Measurements from ENCODE around the gene GRHPR.
A peak's percentile ranks its signal among the peaks of the same experiment; 100 is the strongest.

The GRHPR gene

DNA sequence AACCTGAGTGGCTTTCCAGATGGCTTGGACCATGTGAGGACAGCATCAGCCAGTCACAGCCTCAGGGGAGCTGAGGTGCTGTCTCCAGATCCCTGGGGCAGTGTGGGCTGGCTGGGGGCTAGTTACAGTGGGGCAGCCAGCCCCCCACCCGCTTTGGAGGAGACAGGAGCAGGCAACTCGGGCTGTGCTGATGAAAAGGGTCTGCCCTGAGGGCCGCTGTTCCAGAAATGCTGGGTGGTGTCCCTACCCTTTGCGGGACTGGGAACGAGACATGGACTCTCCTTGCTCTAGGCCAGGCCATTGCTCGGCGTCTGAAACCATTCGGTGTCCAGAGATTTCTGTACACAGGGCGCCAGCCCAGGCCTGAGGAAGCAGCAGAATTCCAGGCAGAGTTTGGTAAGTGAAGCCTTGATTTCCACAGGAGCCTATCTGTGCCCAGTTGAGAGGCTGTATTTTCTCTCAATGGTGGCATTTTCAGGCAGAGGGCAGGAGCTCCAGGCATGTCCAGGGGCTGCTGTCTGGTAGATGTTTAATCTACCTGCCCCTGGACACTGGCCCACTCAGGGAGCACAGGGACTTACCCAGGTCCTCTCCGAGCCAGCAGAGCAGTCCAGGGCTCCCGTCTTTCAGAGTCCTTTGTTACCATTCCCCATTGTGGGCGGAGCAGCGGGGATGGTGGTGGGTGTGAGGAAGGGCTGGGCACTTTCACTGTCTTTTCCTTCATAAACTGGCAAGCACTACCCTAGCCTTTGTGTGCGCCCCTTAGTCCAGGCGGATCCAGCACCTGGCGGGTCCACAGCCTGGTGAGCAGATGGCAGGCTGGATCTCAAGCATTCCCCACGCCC, 7.2 kb downstream of the GRHPR start:
- peak in 1 of 2 donors; percentile 63 for DNase-seq
- no peak overlapping the region for H3K27ac ChIP-seq
- intact Hi-C loops (cut with DNase I; ENCODE audit: low total_unique reads): loop anchor here (10.0 kb wide), 1 partner anchor 145 kb away; the partner anchor contains the start of gene FBXO10
- H3K4me3 ChIP-seq: no peak overlapping the region
- no peaks in the 10 kb centered on the region for H3K9me3 ChIP-seq
- H3K4me1 ChIP-seq: peaks cover 0 to 12% (median 5%) of the 10 kb centered on the region in 4 donors
- H3K36me3 ChIP-seq: peaks cover 13 to 84% (median 78%) of the 10 kb centered on the region in 3 donors
- TF ChIP-seq, protein P1, sequence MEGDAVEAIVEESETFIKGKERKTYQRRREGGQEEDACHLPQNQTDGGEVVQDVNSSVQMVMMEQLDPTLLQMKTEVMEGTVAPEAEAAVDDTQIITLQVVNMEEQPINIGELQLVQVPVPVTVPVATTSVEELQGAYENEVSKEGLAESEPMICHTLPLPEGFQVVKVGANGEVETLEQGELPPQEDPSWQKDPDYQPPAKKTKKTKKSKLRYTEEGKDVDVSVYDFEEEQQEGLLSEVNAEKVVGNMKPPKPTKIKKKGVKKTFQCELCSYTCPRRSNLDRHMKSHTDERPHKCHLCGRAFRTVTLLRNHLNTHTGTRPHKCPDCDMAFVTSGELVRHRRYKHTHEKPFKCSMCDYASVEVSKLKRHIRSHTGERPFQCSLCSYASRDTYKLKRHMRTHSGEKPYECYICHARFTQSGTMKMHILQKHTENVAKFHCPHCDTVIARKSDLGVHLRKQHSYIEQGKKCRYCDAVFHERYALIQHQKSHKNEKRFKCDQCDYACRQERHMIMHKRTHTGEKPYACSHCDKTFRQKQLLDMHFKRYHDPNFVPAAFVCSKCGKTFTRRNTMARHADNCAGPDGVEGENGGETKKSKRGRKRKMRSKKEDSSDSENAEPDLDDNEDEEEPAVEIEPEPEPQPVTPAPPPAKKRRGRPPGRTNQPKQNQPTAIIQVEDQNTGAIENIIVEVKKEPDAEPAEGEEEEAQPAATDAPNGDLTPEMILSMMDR (IDR thresholded peaks at IDR 0.05): no peak
- no peaks in the 10 kb centered on the region for H3K27me3 ChIP-seq

DNA sequence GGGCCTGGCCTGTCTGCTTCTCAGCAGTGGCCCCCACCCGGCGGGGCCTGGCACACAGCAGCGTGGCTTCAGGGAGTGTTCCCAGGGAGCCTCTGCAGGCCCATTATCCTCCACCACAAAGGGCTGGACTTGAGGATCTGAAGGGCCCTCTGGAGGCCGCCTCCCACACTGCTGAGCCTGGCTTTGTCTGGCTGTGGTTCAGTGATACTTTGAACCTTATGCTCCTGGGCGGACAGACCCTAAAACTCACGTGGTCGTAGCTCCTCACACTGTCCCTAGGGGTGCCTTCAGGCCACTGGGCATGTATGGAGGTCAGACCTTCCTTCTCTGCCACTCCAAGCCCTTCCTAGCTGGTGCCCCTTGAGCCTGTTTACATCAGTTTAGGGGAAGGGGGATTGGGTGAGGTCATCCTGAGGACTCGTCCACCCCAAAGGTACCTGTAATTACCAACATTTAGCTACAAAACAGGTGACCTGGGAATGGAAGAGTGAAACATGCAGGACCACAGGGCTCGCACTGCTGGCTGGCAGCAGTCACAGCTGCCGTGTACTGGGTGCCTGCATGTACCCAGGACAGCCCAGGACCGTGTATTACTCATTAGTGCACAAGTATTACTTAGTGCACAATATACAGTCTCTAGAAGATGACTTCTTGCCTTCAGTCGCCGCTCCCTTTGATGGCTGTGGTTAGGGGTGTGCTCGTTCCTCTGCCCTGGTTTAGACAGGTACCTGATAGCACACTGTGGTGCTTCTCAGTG, 8.5 kb downstream of the GRHPR start:
- H3K4me3 ChIP-seq: no peak overlapping the region
- TF ChIP-seq, protein P1 (IDR thresholded peaks at IDR 0.05): no peak
- peaks cover 0 to 6% (median 0%) of the 10 kb centered on the region in 4 donors for H3K4me1 ChIP-seq
- H3K27me3 ChIP-seq: no peaks in the 10 kb centered on the region
- H3K36me3 ChIP-seq: peaks cover 13 to 90% (median 89%) of the 10 kb centered on the region in 3 donors
- intact Hi-C loops (cut with DNase I; ENCODE audit: low total_unique reads): no loop called here
- DNase-seq: no peak
- H3K9me3 ChIP-seq: no peaks in the 10 kb centered on the region
- H3K27ac ChIP-seq: no peak overlapping the region

DNA sequence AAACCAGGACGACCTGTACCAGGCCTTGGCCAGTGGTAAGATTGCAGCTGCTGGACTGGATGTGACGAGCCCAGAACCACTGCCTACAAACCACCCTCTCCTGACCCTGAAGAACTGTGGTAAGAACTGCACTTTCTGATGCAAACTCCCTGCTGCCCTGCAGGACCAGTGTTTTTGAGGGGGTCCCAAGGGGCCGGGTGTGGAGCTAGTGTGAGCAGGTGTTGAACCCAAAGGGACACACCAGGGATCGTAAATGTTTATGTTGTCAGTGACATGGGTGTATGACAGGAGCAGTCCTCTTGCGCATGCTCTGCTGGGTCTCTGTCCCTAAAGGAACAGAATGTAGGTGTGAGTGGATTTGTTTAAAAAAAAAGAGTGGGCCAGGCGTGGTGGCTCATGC, 9.5 kb downstream of the GRHPR start:
- Histone ChIP-seq H3K36me3 (peaks cover 14 to 93% (median 90%) of the 10 kb centered on the region in 3 donors), H3K4me1 (peaks cover 0 to 6% (median 0%) of the 10 kb centered on the region in 4 donors)
- TF ChIP-seq, protein P1 (IDR thresholded peaks at IDR 0.05): no peak

DNA sequence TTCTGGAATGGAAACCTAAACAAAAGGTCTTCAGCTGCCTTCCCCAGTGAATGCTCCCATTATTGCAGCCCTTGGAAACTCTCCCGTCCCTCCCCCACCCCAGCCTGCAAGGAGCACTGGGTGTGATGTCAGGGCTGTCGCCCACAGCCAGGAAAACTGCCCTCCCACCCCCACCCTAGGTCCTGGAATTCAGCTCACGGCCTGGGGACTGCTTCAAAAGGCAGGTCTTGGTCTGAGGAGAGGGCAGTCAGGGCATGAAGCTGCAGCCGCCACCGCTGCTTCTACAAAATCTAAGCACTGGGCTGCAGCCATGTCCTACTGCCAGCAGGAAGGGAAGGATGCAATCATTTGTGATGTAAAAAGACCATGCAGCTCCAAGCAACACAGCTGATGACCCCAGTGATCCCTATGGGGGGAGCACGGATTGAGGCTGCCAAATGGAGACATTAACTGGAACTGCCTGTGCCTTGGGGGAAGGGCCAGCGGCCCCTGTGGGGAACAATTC, 11.4 kb downstream of the GRHPR start:
- Histone ChIP-seq H3K36me3 (peaks cover 18 to 92% (median 90%) of the 10 kb centered on the region in 3 donors), H3K4me3 (no peak overlapping the region), H3K27me3 (no peaks in the 10 kb centered on the region), H3K9me3 (no peaks in the 10 kb centered on the region), H3K27ac (no peak overlapping the region), H3K4me1 (peaks cover 0 to 6% (median 0%) of the 10 kb centered on the region in 4 donors)
- intact Hi-C loops (cut with DNase I; ENCODE audit: low total_unique reads): no loop called here
- TF ChIP-seq, protein P1 (IDR thresholded peaks at IDR 0.05): no peak
- DNase-seq: no peak

More for the DNA sequence above, 9.5 kb downstream of the GRHPR start:
- no peaks in the 10 kb centered on the region for H3K9me3 ChIP-seq
- intact Hi-C loops (cut with DNase I; ENCODE audit: low total_unique reads): no loop called here
- H3K27me3 ChIP-seq: no peaks in the 10 kb centered on the region
- peak in 1 of 2 donors; percentile 38 for DNase-seq
- H3K4me3 ChIP-seq: no peak overlapping the region
- no peak overlapping the region for H3K27ac ChIP-seq

DNA sequence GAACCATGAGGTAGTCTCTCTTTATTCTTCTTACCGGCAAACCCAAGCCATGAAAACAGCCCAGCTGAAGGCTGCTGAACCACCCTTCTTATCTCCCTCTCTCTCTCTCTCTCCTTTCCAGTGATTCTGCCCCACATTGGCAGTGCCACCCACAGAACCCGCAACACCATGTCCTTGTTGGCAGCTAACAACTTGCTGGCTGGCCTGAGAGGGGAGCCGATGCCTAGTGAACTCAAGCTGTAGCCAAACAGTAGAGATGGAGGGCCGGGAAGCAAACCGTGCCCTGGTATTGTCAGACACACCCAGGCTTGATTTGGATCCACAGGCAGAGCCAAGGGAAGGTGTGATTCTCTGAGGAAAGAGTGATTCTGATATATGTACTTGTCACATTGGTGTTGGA, 14.0 kb downstream of the GRHPR start:
- H3K4me3 ChIP-seq: no peak overlapping the region
- no peak overlapping the region for H3K27ac ChIP-seq
- H3K27me3 ChIP-seq: no peaks in the 10 kb centered on the region
- intact Hi-C loops (cut with DNase I; ENCODE audit: low total_unique reads): no loop called here
- H3K9me3 ChIP-seq: no peaks in the 10 kb centered on the region
- peaks cover 38 to 94% (median 91%) of the 10 kb centered on the region in 3 donors for H3K36me3 ChIP-seq
- TF ChIP-seq, protein P1 (IDR thresholded peaks at IDR 0.05): no peak
- DNase-seq: no peak
- peaks cover 0 to 6% (median 0%) of the 10 kb centered on the region in 4 donors for H3K4me1 ChIP-seq

Data from tibial artery (tissue), 4 donors.